HG02610 (cell line): ENCODE data around the gene FMN1.
"Not testable (repeated sequence)": the region's sequence is repeated elsewhere in the genome, so short reads cannot be mapped to it uniquely, and the experiment has no call there.

ENCODE experiments used
- ATAC-seq: cut with Tn5 transposase; IDR thresholded peaks from one replicate; pipeline ENCODE4 v1.9.1; 2021; ENCODE audit warnings: mild to moderate bottlenecking, moderate library complexity; ENCODE audit not compliant: unreplicated experiment

FMN1 gene

GRCh38 chr15:32872621-32873283 lies 321.8 kb downstream of the FMN1 start:
- no peak for ATAC-seq

GRCh38 chr15:32871883-32872282 lies 322.6 kb downstream of the FMN1 start:
- ATAC-seq = no peak

- ATAC-seq = no peak
Measured at GRCh38 chr15:32870240-32871033, 324.1 kb downstream of the FMN1 start.

GRCh38 chr15:32869776-32870175 lies 324.7 kb downstream of the FMN1 start:
- ATAC-seq = no peak

GRCh38 chr15:32867313-32867626 lies 327.2 kb downstream of the FMN1 start:
- no peak for ATAC-seq

- ATAC-seq = no peak
Measured at GRCh38 chr15:32866454-32867312, 327.8 kb downstream of the FMN1 start.

GRCh38 chr15:32864841-32865240 lies 329.7 kb downstream of the FMN1 start:
- no peak for ATAC-seq

GRCh38 chr15:32864051-32864450 lies 330.5 kb downstream of the FMN1 start:
- ATAC-seq = no peak

GRCh38 chr15:32861761-32862160 lies 332.8 kb downstream of the FMN1 start:
- no peak for ATAC-seq

GRCh38 chr15:32861174-32861573 lies 333.3 kb downstream of the FMN1 start:
- ATAC-seq = no peak

GRCh38 chr15:32859996-32860395 lies 334.5 kb downstream of the FMN1 start:
- ATAC-seq = no peak

- ATAC-seq = no peak
Measured at GRCh38 chr15:32859251-32859650, 335.3 kb downstream of the FMN1 start.

- no peak for ATAC-seq
Measured at GRCh38 chr15:32857732-32858131, 336.8 kb downstream of the FMN1 start.

- no peak for ATAC-seq
Measured at GRCh38 chr15:32856753-32857152, 337.8 kb downstream of the FMN1 start.

- no peak for ATAC-seq
Measured at GRCh38 chr15:32855942-32856341, 338.6 kb downstream of the FMN1 start.

- ATAC-seq = no peak
Measured at GRCh38 chr15:32853592-32853991, 340.9 kb downstream of the FMN1 start.

GRCh38 chr15:32852771-32853170 lies 341.7 kb downstream of the FMN1 start:
- ATAC-seq = no peak

GRCh38 chr15:32852017-32852416 lies 342.5 kb downstream of the FMN1 start:
- no peak for ATAC-seq

GRCh38 chr15:32851572-32851971 lies 342.9 kb downstream of the FMN1 start:
- no peak for ATAC-seq

GRCh38 chr15:32849769-32850668 lies 344.5 kb downstream of the FMN1 start:
- ATAC-seq = no peak

GRCh38 chr15:32846671-32847070 lies 347.8 kb downstream of the FMN1 start:
- not testable (repeated sequence) for ATAC-seq
